Measurements from ENCODE around the gene GCH1. TPM values are rescaled to one million over a fixed set of nuclear protein-coding genes. Genes with fewer than 3 reads are reported as not detected.

GCH1 gene
- total RNA-seq, 1 donor from 2014 or later: 11.2 TPM

- no peak for DNase-seq (ENCODE audit: low spot score)
- H3K27me3 Mint-ChIP-seq (ENCODE audit: unreplicated experiment): no peaks in the 10 kb centered on the region
- H3K27ac Mint-ChIP-seq (ENCODE audit: unreplicated experiment): no peak overlapping the region
- no peak for TF ChIP-seq CTCF (IDR thresholded peaks at IDR 0.05; ENCODE audit: unreplicated experiment)
- no peaks in the 10 kb centered on the region for H3K4me1 Mint-ChIP-seq (ENCODE audit: unreplicated experiment)
- no peaks in the 10 kb centered on the region for H3K9me3 Mint-ChIP-seq (ENCODE audit: unreplicated experiment)
- H3K36me3 Mint-ChIP-seq (ENCODE audit: low read depth, unreplicated experiment): no peaks in the 10 kb centered on the region
- no peak overlapping the region for H3K4me3 Mint-ChIP-seq (ENCODE audit: unreplicated experiment)
Measured at GRCh38 chr14:54829486-54830224, 73.0 kb downstream of the GCH1 start.

- Mint-ChIP-seq H3K27ac (ENCODE audit: unreplicated experiment) (no peak overlapping the region), H3K4me3 (ENCODE audit: unreplicated experiment) (no peak overlapping the region), H3K4me1 (ENCODE audit: unreplicated experiment) (no peaks in the 10 kb centered on the region), H3K9me3 (ENCODE audit: unreplicated experiment) (no peaks in the 10 kb centered on the region), H3K36me3 (ENCODE audit: low read depth, unreplicated experiment) (no peaks in the 10 kb centered on the region), H3K27me3 (ENCODE audit: unreplicated experiment) (no peaks in the 10 kb centered on the region)
- no peak for TF ChIP-seq CTCF (IDR thresholded peaks at IDR 0.05; ENCODE audit: unreplicated experiment)
- no peak for DNase-seq (ENCODE audit: low spot score)
Measured at GRCh38 chr14:54828037-54828436, 74.6 kb downstream of the GCH1 start.

- H3K4me3 Mint-ChIP-seq (ENCODE audit: unreplicated experiment): no peak overlapping the region
- DNase-seq (ENCODE audit: low spot score): no peak
- no peaks in the 10 kb centered on the region for H3K27me3 Mint-ChIP-seq (ENCODE audit: unreplicated experiment)
- no peak for TF ChIP-seq CTCF (IDR thresholded peaks at IDR 0.05; ENCODE audit: unreplicated experiment)
- no peaks in the 10 kb centered on the region for H3K4me1 Mint-ChIP-seq (ENCODE audit: unreplicated experiment)
- H3K27ac Mint-ChIP-seq (ENCODE audit: unreplicated experiment): no peak overlapping the region
- no peaks in the 10 kb centered on the region for H3K36me3 Mint-ChIP-seq (ENCODE audit: low read depth, unreplicated experiment)
- H3K9me3 Mint-ChIP-seq (ENCODE audit: unreplicated experiment): no peaks in the 10 kb centered on the region
Measured at GRCh38 chr14:54823757-54824549, 78.7 kb downstream of the GCH1 start.

- Mint-ChIP-seq H3K4me1 (ENCODE audit: unreplicated experiment) (no peaks in the 10 kb centered on the region), H3K27ac (ENCODE audit: unreplicated experiment) (no peak overlapping the region), H3K4me3 (ENCODE audit: unreplicated experiment) (no peak overlapping the region), H3K9me3 (ENCODE audit: unreplicated experiment) (no peaks in the 10 kb centered on the region), H3K36me3 (ENCODE audit: low read depth, unreplicated experiment) (no peaks in the 10 kb centered on the region), H3K27me3 (ENCODE audit: unreplicated experiment) (no peaks in the 10 kb centered on the region)
- no peak for TF ChIP-seq CTCF (IDR thresholded peaks at IDR 0.05; ENCODE audit: unreplicated experiment)
- DNase-seq (ENCODE audit: low spot score): no peak
Measured at GRCh38 chr14:54822685-54823084, 79.9 kb downstream of the GCH1 start.

Measured in endothelial cell (in vitro differentiated cells).